HEK293 (cell line): ENCODE results near the gene RAD54L.

Source experiments
- ATF2 ChIP-seq: fragments of 450-650 bp; formaldehyde crosslinking; IDR thresholded peaks from 2 replicates; pipeline ENCODE4 v1.5.1; 2016; ENCODE audit warnings: missing biosample characterization, missing genetic modification characterization, low read depth
- CTCF ChIP-seq: fragments of 450-650 bp; formaldehyde crosslinking; IDR thresholded peaks from 2 replicates; pipeline ENCODE4 v1.5.1; 2016; ENCODE audit warnings: missing biosample characterization, missing genetic modification characterization
- GFI1B ChIP-seq: fragments of 450-650 bp; formaldehyde crosslinking; IDR thresholded peaks from 2 replicates; pipeline ENCODE4 v1.5.1; 2016; ENCODE audit warnings: missing biosample characterization, missing genetic modification characterization
- HIC1 ChIP-seq: fragments of 450-650 bp; formaldehyde crosslinking; IDR thresholded peaks from 2 replicates; pipeline ENCODE4 v1.5.1; 2016; ENCODE audit warnings: missing biosample characterization, missing genetic modification characterization
- INSM2 ChIP-seq: fragments of 450-650 bp; formaldehyde crosslinking; IDR thresholded peaks from 2 replicates; pipeline ENCODE4 v1.5.1; 2016; ENCODE audit warnings: missing biosample characterization, missing genetic modification characterization
- KLF10 ChIP-seq: fragments of 450-650 bp; IDR thresholded peaks from 2 replicates; pipeline ENCODE4 v1.5.1; 2018; ENCODE audit warnings: missing biosample characterization, mild to moderate bottlenecking, missing genetic modification characterization
- SP7 ChIP-seq: fragments of 450-650 bp; formaldehyde crosslinking; IDR thresholded peaks from 2 replicates; pipeline ENCODE4 v1.5.1; 2016; ENCODE audit warnings: missing biosample characterization, missing genetic modification characterization
- ZBTB10 ChIP-seq: fragments of 450-650 bp; formaldehyde crosslinking; IDR thresholded peaks from 2 replicates; pipeline ENCODE4 v1.5.1; 2016; ENCODE audit warnings: missing biosample characterization, missing genetic modification characterization
- ZBTB26 ChIP-seq: fragments of 450-650 bp; formaldehyde crosslinking; optimal IDR thresholded peaks from 2 replicates; pipeline ENCODE3; 2016; ENCODE audit warnings: missing biosample characterization, mild to moderate bottlenecking, missing genetic modification characterization
- ZNF10 ChIP-seq: fragments of 450-650 bp; formaldehyde crosslinking; IDR thresholded peaks from 2 replicates; pipeline ENCODE4 v1.5.1; 2017; ENCODE audit warnings: missing biosample characterization, missing genetic modification characterization
- ZNF133 ChIP-seq: fragments of 450-650 bp; formaldehyde crosslinking; IDR thresholded peaks from 2 replicates; pipeline ENCODE4 v1.5.1; 2016; ENCODE audit warnings: missing biosample characterization, missing genetic modification characterization
- ZNF184 ChIP-seq: fragments of 450-650 bp; IDR thresholded peaks from 2 replicates; pipeline ENCODE4 v1.5.1; 2018; ENCODE audit warnings: missing biosample characterization, mild to moderate bottlenecking, missing genetic modification characterization
- ZNF391 ChIP-seq: fragments of 450-650 bp; formaldehyde crosslinking; IDR thresholded peaks from 2 replicates; pipeline ENCODE4 v1.5.1; 2016; ENCODE audit warnings: low read depth, missing biosample characterization, missing genetic modification characterization, borderline replicate concordance
- ZNF398 ChIP-seq: fragments of 450-650 bp; formaldehyde crosslinking; IDR thresholded peaks from 2 replicates; pipeline ENCODE4 v1.5.1; 2017; ENCODE audit warnings: missing biosample characterization, missing genetic modification characterization
- ZNF423 ChIP-seq: fragments of 450-650 bp; formaldehyde crosslinking; IDR thresholded peaks from 2 replicates; pipeline ENCODE4 v1.5.1; 2016; ENCODE audit warnings: missing biosample characterization, missing genetic modification characterization
- ZNF433 ChIP-seq: fragments of 450-650 bp; formaldehyde crosslinking; IDR thresholded peaks from 2 replicates; pipeline ENCODE4 v1.5.1; 2016; ENCODE audit warnings: missing biosample characterization, missing genetic modification characterization, low read depth
- ZNF488 ChIP-seq: fragments of 450-650 bp; formaldehyde crosslinking; IDR thresholded peaks from 2 replicates; pipeline ENCODE4 v1.5.1; 2016; ENCODE audit warnings: missing biosample characterization, missing genetic modification characterization
- ZNF530 ChIP-seq: fragments of 450-650 bp; formaldehyde crosslinking; IDR thresholded peaks from 2 replicates; pipeline ENCODE4 v1.5.1; 2016; ENCODE audit warnings: low read depth, missing biosample characterization, missing genetic modification characterization
- ZNF544 ChIP-seq: fragments of 450-650 bp; formaldehyde crosslinking; IDR thresholded peaks from 2 replicates; pipeline ENCODE4 v1.5.0; 2017; ENCODE audit warnings: missing biosample characterization, missing genetic modification characterization
- ZNF654 ChIP-seq: fragments of 450-650 bp; formaldehyde crosslinking; IDR thresholded peaks from 2 replicates; pipeline ENCODE4 v1.5.1; 2016; ENCODE audit warnings: low read depth, missing biosample characterization, missing genetic modification characterization
- ZNF658 ChIP-seq: fragments of 450-650 bp; formaldehyde crosslinking; IDR thresholded peaks from 2 replicates; pipeline ENCODE4; 2016; ENCODE audit warnings: missing biosample characterization, missing genetic modification characterization
- ZNF660 ChIP-seq: fragments of 450-650 bp; IDR thresholded peaks from 2 replicates; pipeline ENCODE4 v1.5.1; 2018; ENCODE audit warnings: missing biosample characterization, mild to moderate bottlenecking, missing genetic modification characterization
- ZSCAN5A ChIP-seq: fragments of 450-650 bp; formaldehyde crosslinking; IDR thresholded peaks from 2 replicates; pipeline ENCODE4 v1.5.1; 2016; ENCODE audit warnings: missing biosample characterization, missing genetic modification characterization

The RAD54L gene

GRCh38 chr1:46303038-46303871 is 55.7 kb downstream of the RAD54L start, which contains the start of the genes LRRC41 and UQCRH (continued):
- peak; percentile 97 for TF ChIP-seq ZBTB26 (tag by site-specific recombination)
- no peak for TF ChIP-seq ZNF658 (tag by site-specific recombination)
- TF ChIP-seq ZNF423 (tag by site-specific recombination), result no peak
- no peak for TF ChIP-seq ZNF530
- TF ChIP-seq ZNF10 (tag by site-specific recombination), result no peak
- peak; percentile 77 for TF ChIP-seq ZBTB10 (tag by site-specific recombination)
- peak; percentile 43 for TF ChIP-seq KLF10 (tag by site-specific recombination)
- TF ChIP-seq ZNF398 (tag by site-specific recombination), result no peak
- no peak for TF ChIP-seq GFI1B (tag by site-specific recombination)
- TF ChIP-seq ZNF654 (tag by site-specific recombination), result no peak
- TF ChIP-seq ZNF544 (tag by site-specific recombination), result no peak
- no peak for TF ChIP-seq HIC1 (tag by site-specific recombination)
- no peak for TF ChIP-seq ATF2 (tag by site-specific recombination)
- TF ChIP-seq ZNF488, result no peak
- TF ChIP-seq ZSCAN5A (tag by site-specific recombination), result no peak
- TF ChIP-seq ZNF184 (tag by site-specific recombination), result peak; percentile 34; the same call in 1 of the 2 replicates
- TF ChIP-seq ZNF133 (tag by site-specific recombination), result no peak
- TF ChIP-seq ZNF433 (tag by site-specific recombination), result no peak
- peak; percentile 80 for TF ChIP-seq SP7 (tag by site-specific recombination)
- peak; percentile 19 for TF ChIP-seq INSM2 (tag by site-specific recombination)
- peak; percentile 12; the same call in 1 of the 2 replicates for TF ChIP-seq CTCF (tag by site-specific recombination)
- peak; percentile 53 for TF ChIP-seq ZNF660 (tag by site-specific recombination)
- peak; percentile 43; the same call in 1 of the 2 replicates for TF ChIP-seq ZNF391
